Naive B cell (primary cell): ENCODE measurements around the gene RAD51B. TPM values are rescaled to one million over a fixed set of nuclear protein-coding genes. Genes with fewer than 3 reads are reported as not detected.
A peak's percentile ranks its signal among the peaks of the same experiment; 100 is the strongest.
"Not testable (repeated sequence)": the region's sequence is repeated elsewhere in the genome, so short reads cannot be mapped to it uniquely, and the experiment has no call there.

Experiments used
- ATAC-seq, 2 donors: fragments of 150-1000 bp; cut with Tn5 transposase; 2 replicates each; pipeline ENCODE4 v1.10.0; 2021; ENCODE audit warnings: low read depth in 2 of 2, mild to moderate bottlenecking in 2 of 2, moderate library complexity in 2 of 2
- DNase-seq: peaks from one replicate; pipeline ENCODE4 v3.0.0; 2022
- H3K27ac Mint-ChIP-seq, 6 donors: one replicate each; pipeline ENCODE4 v1.8.0; 2020 to 2022; ENCODE audit warnings: mild to moderate bottlenecking in 6 of 6, mixed read lengths in 6 of 6, moderate library complexity in 5 of 6, inconsistent platforms in 2 of 6
- H3K27me3 Mint-ChIP-seq, 3 donors: one replicate each; pipeline ENCODE4 v1.8.0; 2021 to 2022; ENCODE audit warnings: mixed read lengths in 3 of 3, mild to moderate bottlenecking in 1 of 3
- H3K36me3 Mint-ChIP-seq, 2 donors: one replicate each; pipeline ENCODE4 v1.8.0; 2020 to 2022; ENCODE audit warnings: mixed read lengths in 2 of 2, inconsistent platforms in 1 of 2, mild to moderate bottlenecking in 1 of 2
- H3K4me1 Mint-ChIP-seq, 3 donors: one replicate each; pipeline ENCODE4 v1.8.0; 2020 to 2022; ENCODE audit warnings: mixed read lengths in 3 of 3, inconsistent platforms in 1 of 3, mild to moderate bottlenecking in 1 of 3, moderate library complexity in 1 of 3
- H3K4me3 Mint-ChIP-seq, 8 donors: one replicate each; pipeline ENCODE4 v1.8.0; 2020 to 2022; ENCODE audit warnings: mild to moderate bottlenecking in 8 of 8, mixed read lengths in 8 of 8, moderate library complexity in 8 of 8, inconsistent platforms in 2 of 8
- H3K9me3 Mint-ChIP-seq, 7 donors: one replicate each; pipeline ENCODE4 v1.8.0; 2020 to 2022; ENCODE audit warnings: mixed read lengths in 7 of 7, mild to moderate bottlenecking in 5 of 7, inconsistent platforms in 2 of 7, moderate library complexity in 1 of 7
- polyA plus RNA-seq, 6 donors: library from polyadenylated mRNA; unstranded; fragments of 300-500 nt; fragmentation: Illumina TruSeq; gene quantifications; one replicate each; pipeline ENCODE4 v1.2.3, GENCODE V29; 2021; ENCODE audit warnings: low read depth in 6 of 6

RAD51B gene
- polyA plus RNA-seq, 6 donors from 2014 or later: 27.4 to 37.2 (median 31.8) TPM

GRCh38 chr14:68258995-68259394 is 439.4 kb downstream of the RAD51B start:
- H3K9me3 Mint-ChIP-seq, ATAC-seq, H3K27me3 Mint-ChIP-seq, H3K36me3 Mint-ChIP-seq, DNase-seq: not testable (repeated sequence)
- peak overlapping the region in 2 of 8 donors; percentile 9 to 22 for H3K4me3 Mint-ChIP-seq
- peaks cover 51 to 76% (median 67%) of the 10 kb centered on the region in 3 donors for H3K4me1 Mint-ChIP-seq
- H3K27ac Mint-ChIP-seq: peak overlapping the region in 4 of 6 donors; percentile 35 to 87 (median 78)

GRCh38 chr14:68260121-68260520 is 440.5 kb downstream of the RAD51B start:
- ATAC-seq (no peak), DNase-seq (no peak)
- Mint-ChIP-seq H3K4me3 (peak overlapping the region in 5 of 8 donors; percentile 11 to 64 (median 33)), H3K9me3 (peaks cover 0 to 2% (median 0%) of the 10 kb centered on the region in 7 donors), H3K27ac (peak overlapping the region; percentile 8 to 82 (median 62)), H3K36me3 (peaks cover 0 to 4% of the 10 kb centered on the region in 2 donors), H3K4me1 (peaks cover 53 to 73% (median 71%) of the 10 kb centered on the region in 3 donors), H3K27me3 (no peaks in the 10 kb centered on the region)

- Mint-ChIP-seq H3K27me3 (no peaks in the 10 kb centered on the region), H3K4me3 (peak overlapping the region in 4 of 8 donors; percentile 39 to 57 (median 54)), H3K36me3 (peaks cover 0 to 3% of the 10 kb centered on the region in 2 donors), H3K9me3 (peaks cover 0 to 2% (median 0%) of the 10 kb centered on the region in 7 donors), H3K27ac (peak overlapping the region; percentile 43 to 88 (median 62)), H3K4me1 (peaks cover 51 to 73% (median 72%) of the 10 kb centered on the region in 3 donors)
- DNase-seq: no peak
- no peak for ATAC-seq
These were observed 441.7 kb downstream of the RAD51B start for GRCh38 chr14:68261092-68261842.

- Mint-ChIP-seq H3K4me1 (peaks cover 52 to 77% (median 75%) of the 10 kb centered on the region in 3 donors), H3K27ac (peak overlapping the region in 2 of 6 donors; percentile 57 to 81), H3K9me3 (peaks cover 0 to 2% (median 0%) of the 10 kb centered on the region in 7 donors), H3K27me3 (no peaks in the 10 kb centered on the region), H3K4me3 (no peak overlapping the region), H3K36me3 (peaks cover 0 to 3% of the 10 kb centered on the region in 2 donors)
- DNase-seq: no peak
- ATAC-seq: no peak
These were observed 443.0 kb downstream of the RAD51B start for GRCh38 chr14:68262567-68262966.

- ATAC-seq: no peak
These were observed 444.1 kb downstream of the RAD51B start for GRCh38 chr14:68263563-68264259.

GRCh38 chr14:68264260-68264569 is 444.6 kb downstream of the RAD51B start:
- DNase-seq: no peak
- ATAC-seq: no peak
- peaks cover 0 to 2% (median 0%) of the 10 kb centered on the region in 7 donors for H3K9me3 Mint-ChIP-seq
- peaks cover 58 to 82% (median 79%) of the 10 kb centered on the region in 3 donors for H3K4me1 Mint-ChIP-seq
- no peaks in the 10 kb centered on the region for H3K27me3 Mint-ChIP-seq
- peaks cover 0 to 3% of the 10 kb centered on the region in 2 donors for H3K36me3 Mint-ChIP-seq
- H3K27ac Mint-ChIP-seq: peak overlapping the region; percentile 18 to 98 (median 68)
- peak overlapping the region in 1 of 8 donors; percentile 22 for H3K4me3 Mint-ChIP-seq

More at GRCh38 chr14:68263563-68264259, 444.1 kb downstream of the RAD51B start:
- H3K4me3 Mint-ChIP-seq: no peak overlapping the region
- peak overlapping the region in 5 of 6 donors; percentile 14 to 98 (median 50) for H3K27ac Mint-ChIP-seq
- peaks cover 58 to 80% (median 79%) of the 10 kb centered on the region in 3 donors for H3K4me1 Mint-ChIP-seq
- H3K9me3 Mint-ChIP-seq: peaks cover 0 to 2% (median 0%) of the 10 kb centered on the region in 7 donors
- no peak for DNase-seq
- peaks cover 0 to 3% of the 10 kb centered on the region in 2 donors for H3K36me3 Mint-ChIP-seq
- H3K27me3 Mint-ChIP-seq: no peaks in the 10 kb centered on the region

- peak overlapping the region in 5 of 8 donors; percentile 23 to 71 (median 37) for H3K4me3 Mint-ChIP-seq
- H3K9me3 Mint-ChIP-seq: peaks cover 0 to 5% (median 0%) of the 10 kb centered on the region in 7 donors
- ATAC-seq: peak; percentile 29 to 37
- H3K4me1 Mint-ChIP-seq: peaks cover 73 to 87% (median 78%) of the 10 kb centered on the region in 3 donors
- H3K27ac Mint-ChIP-seq: peak overlapping the region; percentile 94 to 99 (median 96)
- no peaks in the 10 kb centered on the region for H3K27me3 Mint-ChIP-seq
- peak; percentile 39 for DNase-seq
- H3K36me3 Mint-ChIP-seq: peaks cover 1 to 8% of the 10 kb centered on the region in 2 donors
These were observed 447.4 kb downstream of the RAD51B start for GRCh38 chr14:68266998-68267397.

- DNase-seq (peak; percentile 85), ATAC-seq (peak; percentile 83 to 88)
- no peaks in the 10 kb centered on the region for H3K27me3 Mint-ChIP-seq
- peak overlapping the region; percentile 1 to 81 (median 44) for H3K4me3 Mint-ChIP-seq
- peak overlapping the region; percentile 97 to 99 (median 98) for H3K27ac Mint-ChIP-seq
- peaks cover 70 to 81% (median 76%) of the 10 kb centered on the region in 3 donors for H3K4me1 Mint-ChIP-seq
- H3K9me3 Mint-ChIP-seq: peaks cover 0 to 5% (median 0%) of the 10 kb centered on the region in 7 donors
- H3K36me3 Mint-ChIP-seq: peaks cover 0 to 8% of the 10 kb centered on the region in 2 donors
These were observed 448.6 kb downstream of the RAD51B start for GRCh38 chr14:68268197-68268596.

GRCh38 chr14:68268719-68269118 is 449.1 kb downstream of the RAD51B start:
- ATAC-seq (peak; percentile 11 to 24), DNase-seq (no peak)
- H3K9me3 Mint-ChIP-seq: peaks cover 0 to 5% (median 0%) of the 10 kb centered on the region in 7 donors
- peaks cover 70 to 82% (median 81%) of the 10 kb centered on the region in 3 donors for H3K4me1 Mint-ChIP-seq
- H3K27ac Mint-ChIP-seq: peak overlapping the region; percentile 97 to 99 (median 98)
- peak overlapping the region in 7 of 8 donors; percentile 31 to 83 (median 46) for H3K4me3 Mint-ChIP-seq
- H3K27me3 Mint-ChIP-seq: no peaks in the 10 kb centered on the region
- H3K36me3 Mint-ChIP-seq: peaks cover 0 to 8% of the 10 kb centered on the region in 2 donors

GRCh38 chr14:68269136-68269927 is 449.8 kb downstream of the RAD51B start:
- ATAC-seq: no peak
- Mint-ChIP-seq H3K4me3 (peak overlapping the region in 6 of 8 donors; percentile 41 to 83 (median 65)), H3K36me3 (peaks cover 0 to 8% of the 10 kb centered on the region in 2 donors), H3K9me3 (peaks cover 0 to 5% (median 0%) of the 10 kb centered on the region in 7 donors), H3K27ac (peak overlapping the region; percentile 97 to 99 (median 98)), H3K4me1 (peaks cover 70 to 84% (median 82%) of the 10 kb centered on the region in 3 donors), H3K27me3 (no peaks in the 10 kb centered on the region)
- no peak for DNase-seq

- peak overlapping the region in 2 of 8 donors; percentile 41 to 48 for H3K4me3 Mint-ChIP-seq
- H3K36me3 Mint-ChIP-seq: peaks cover 0 to 8% of the 10 kb centered on the region in 2 donors
- ATAC-seq (no peak), DNase-seq (no peak)
- peaks cover 0 to 5% (median 0%) of the 10 kb centered on the region in 7 donors for H3K9me3 Mint-ChIP-seq
- peak overlapping the region; percentile 97 to 99 (median 98) for H3K27ac Mint-ChIP-seq
- H3K4me1 Mint-ChIP-seq: peaks cover 77 to 89% (median 84%) of the 10 kb centered on the region in 3 donors
- H3K27me3 Mint-ChIP-seq: no peaks in the 10 kb centered on the region
These were observed 450.8 kb downstream of the RAD51B start for GRCh38 chr14:68270342-68270741.

- DNase-seq (peak; percentile 40), ATAC-seq (peak; percentile 7 to 22)
- Mint-ChIP-seq H3K27me3 (no peaks in the 10 kb centered on the region), H3K36me3 (peaks cover 0 to 8% of the 10 kb centered on the region in 2 donors), H3K9me3 (peaks cover 0 to 5% (median 0%) of the 10 kb centered on the region in 7 donors), H3K4me1 (peaks cover 86 to 90% (median 87%) of the 10 kb centered on the region in 3 donors), H3K27ac (peak overlapping the region; percentile 25 to 98 (median 84)), H3K4me3 (peak overlapping the region in 7 of 8 donors; percentile 44 to 75 (median 70))
These were observed 452.4 kb downstream of the RAD51B start for GRCh38 chr14:68271913-68272391.
